MM.1S (cell line): ENCODE data around the gene JHY.

Experiments used
- DNase-seq: peaks from one replicate; pipeline ENCODE4 v3.0.0-alpha.2; 2015
- H2AFZ ChIP-seq: fragments of 300-600 bp; sonication (generic); 2 replicates; pipeline ENCODE4 v1.6.0; 2016; ENCODE audit warnings: antibody characterized with exemption, low read length
- H3F3A ChIP-seq: fragments of 300-600 bp; sonication (generic); 2 replicates; pipeline ENCODE4 v1.6.1; 2016; ENCODE audit warnings: mild to moderate bottlenecking, antibody characterized with exemption, low read length, moderate library complexity, mixed read lengths; ENCODE audit not compliant: insufficient read depth
- H3K27ac ChIP-seq: fragments of 300-600 bp; sonication (generic); 2 replicates; pipeline ENCODE4 v1.5.1; 2016; ENCODE audit warnings: mild to moderate bottlenecking, low read length
- H3K27me3 ChIP-seq: fragments of 300-600 bp; sonication (generic); replicated peaks from 2 replicates; pipeline ENCODE4 v1.6.0; 2016; ENCODE audit warnings: low read length; ENCODE audit not compliant: insufficient read depth
- H3K36me3 ChIP-seq: fragments of 300-600 bp; sonication (generic); replicated peaks from 2 replicates; pipeline ENCODE4 v1.6.1; 2016; ENCODE audit warnings: mild to moderate bottlenecking, low read length, mixed read lengths; ENCODE audit not compliant: insufficient read depth
- H3K4me1 ChIP-seq: fragments of 300-600 bp; sonication (generic); 2 replicates; pipeline ENCODE4 v1.6.1; 2016; ENCODE audit warnings: low read length, mixed read lengths
- H3K4me2 ChIP-seq: fragments of 300-600 bp; sonication (generic); 2 replicates; pipeline ENCODE4 v1.6.0; 2016; ENCODE audit warnings: low read depth, low read length
- H3K4me3 ChIP-seq: fragments of 300-600 bp; sonication (generic); 2 replicates; pipeline ENCODE4 v1.5.1; 2016; ENCODE audit warnings: low read length, mixed read lengths
- H3K79me2 ChIP-seq: fragments of 300-600 bp; sonication (generic); 2 replicates; pipeline ENCODE4 v1.6.1; 2016; ENCODE audit warnings: mixed run types, low read length, mixed read lengths
- H3K9ac ChIP-seq: fragments of 300-600 bp; sonication (generic); 2 replicates; pipeline ENCODE4 v1.6.1; 2016; ENCODE audit warnings: low read length, mixed read lengths
- H3K9me2 ChIP-seq: fragments of 300-600 bp; sonication (generic); replicated peaks from 2 replicates; pipeline ENCODE4 v1.6.1; 2016; ENCODE audit warnings: mild to moderate bottlenecking, low read length, mixed read lengths; ENCODE audit not compliant: insufficient read depth
- H3K9me3 ChIP-seq: fragments of 300-600 bp; sonication (generic); replicated peaks from 2 replicates; pipeline ENCODE4 v1.6.1; 2016; ENCODE audit warnings: mild to moderate bottlenecking, low read length, mixed read lengths; ENCODE audit not compliant: insufficient read depth
- H4K20me1 ChIP-seq: fragments of 300-600 bp; sonication (generic); 2 replicates; pipeline ENCODE4 v1.6.1; 2016; ENCODE audit warnings: mild to moderate bottlenecking, low read length, moderate library complexity, mixed read lengths; ENCODE audit not compliant: insufficient read depth
- CTCF ChIP-seq: fragments of 300-600 bp; sonication (generic); IDR thresholded peaks from 2 replicates; pipeline ENCODE4 v1.5.1; 2016; ENCODE audit warnings: antibody characterized with exemption, low read length, mixed read lengths
- EZH2 ChIP-seq: fragments of 300-600 bp; sonication (generic); optimal IDR thresholded peaks from 2 replicates; pipeline ENCODE3; 2017; ENCODE audit warnings: low read depth, mild to moderate bottlenecking, antibody characterized with exemption, low read length, mixed read lengths
- EZH2phosphoT487 ChIP-seq: fragments of 300-600 bp; sonication (generic); IDR thresholded peaks from 2 replicates; pipeline ENCODE4 v1.6.1; 2018; ENCODE audit warnings: antibody characterized with exemption, low read length

JHY gene

GRCh38 chr11:122922893-122923292 is 40.3 kb downstream of the JHY start:
- Histone ChIP-seq H3K9me2 (no peaks in the 10 kb centered on the region), H3K27me3 (no peaks in the 10 kb centered on the region), H3K4me2 (no peak overlapping the region), H3K9me3 (no peaks in the 10 kb centered on the region), H3F3A (no peaks in the 10 kb centered on the region), H3K4me1 (no peaks in the 10 kb centered on the region), H4K20me1 (no peaks in the 10 kb centered on the region), H3K36me3 (no peaks in the 10 kb centered on the region), H3K4me3 (no peak overlapping the region), H3K79me2 (no peaks in the 10 kb centered on the region), H3K27ac (no peak overlapping the region), H2AFZ (no peak overlapping the region), H3K9ac (no peak overlapping the region)
- no peak for DNase-seq
- TF ChIP-seq EZH2: no peak
- TF ChIP-seq EZH2phosphoT487: no peak
- TF ChIP-seq CTCF: no peak

GRCh38 chr11:122923302-122923701 is 40.7 kb downstream of the JHY start:
- no peak overlapping the region for H3K9ac ChIP-seq
- no peaks in the 10 kb centered on the region for H3K79me2 ChIP-seq
- TF ChIP-seq EZH2phosphoT487 (no peak), CTCF (no peak), EZH2 (no peak)
- H3K27ac ChIP-seq: no peak overlapping the region
- H3K27me3 ChIP-seq: no peaks in the 10 kb centered on the region
- no peak for DNase-seq
- H3K4me2 ChIP-seq: no peak overlapping the region
- no peak overlapping the region for H3K4me3 ChIP-seq
- no peak overlapping the region for H2AFZ ChIP-seq
- no peaks in the 10 kb centered on the region for H4K20me1 ChIP-seq
- H3K9me2 ChIP-seq: no peaks in the 10 kb centered on the region
- no peaks in the 10 kb centered on the region for H3K4me1 ChIP-seq
- no peaks in the 10 kb centered on the region for H3K36me3 ChIP-seq
- no peaks in the 10 kb centered on the region for H3K9me3 ChIP-seq
- no peaks in the 10 kb centered on the region for H3F3A ChIP-seq

GRCh38 chr11:122931510-122931909 is 49.0 kb downstream of the JHY start:
- Histone ChIP-seq H2AFZ (no peak overlapping the region), H4K20me1 (no peaks in the 10 kb centered on the region), H3K27me3 (no peaks in the 10 kb centered on the region), H3K4me2 (no peak overlapping the region), H3K9me3 (no peaks in the 10 kb centered on the region), H3K9ac (no peak overlapping the region), H3K9me2 (no peaks in the 10 kb centered on the region), H3K4me3 (no peak overlapping the region), H3K36me3 (no peaks in the 10 kb centered on the region), H3K79me2 (no peaks in the 10 kb centered on the region), H3K27ac (no peak overlapping the region), H3F3A (no peaks in the 10 kb centered on the region), H3K4me1 (no peaks in the 10 kb centered on the region)
- no peak for DNase-seq
- TF ChIP-seq CTCF: no peak

- Histone ChIP-seq H3K79me2 (no peaks in the 10 kb centered on the region), H3K9ac (no peak overlapping the region), H3K4me2 (no peak overlapping the region), H3K27me3 (no peaks in the 10 kb centered on the region), H3K36me3 (no peaks in the 10 kb centered on the region), H3K9me3 (no peaks in the 10 kb centered on the region), H3K27ac (no peak overlapping the region), H3F3A (no peaks in the 10 kb centered on the region), H3K4me3 (no peak overlapping the region), H3K4me1 (no peaks in the 10 kb centered on the region), H4K20me1 (no peaks in the 10 kb centered on the region), H2AFZ (no peak overlapping the region), H3K9me2 (no peaks in the 10 kb centered on the region)
- no peak for DNase-seq
- TF ChIP-seq EZH2phosphoT487 (no peak), CTCF (no peak), EZH2 (no peak)
Observed at GRCh38 chr11:122933416-122933815, 50.9 kb downstream of the JHY start.
